T-helper 1 cell treated with Interleukin-12 subunit alpha and Interleukin-12 subunit beta and Interleukin-4 antibody, amounts not matched to agents 30 μg/mL and 1 μg/mL, for 36 hours (primary cell): ENCODE data around the gene LRRC49.
"Not testable (repeated sequence)": the region's sequence is repeated elsewhere in the genome, so short reads cannot be mapped to it uniquely, and the experiment has no call there.

ENCODE experiments used
- H3K27ac Mint-ChIP-seq: one replicate; pipeline ENCODE4 v1.8.0; 2021; ENCODE audit warnings: mild to moderate bottlenecking, mixed read lengths
- H3K27me3 Mint-ChIP-seq: one replicate; pipeline ENCODE4 v1.8.0; 2021; ENCODE audit warnings: low read depth, mixed read lengths
- H3K36me3 Mint-ChIP-seq: one replicate; pipeline ENCODE4 v1.8.0; 2021; ENCODE audit warnings: low read depth, mixed read lengths
- H3K4me1 Mint-ChIP-seq: one replicate; pipeline ENCODE4 v1.8.0; 2021; ENCODE audit warnings: low read depth, mixed read lengths
- H3K4me3 Mint-ChIP-seq: one replicate; pipeline ENCODE4 v1.8.0; 2021; ENCODE audit warnings: mild to moderate bottlenecking, moderate library complexity, mixed read lengths
- H3K9me3 Mint-ChIP-seq: one replicate; pipeline ENCODE4 v1.8.0; 2021; ENCODE audit warnings: mixed read lengths

Gene LRRC49

DNA sequence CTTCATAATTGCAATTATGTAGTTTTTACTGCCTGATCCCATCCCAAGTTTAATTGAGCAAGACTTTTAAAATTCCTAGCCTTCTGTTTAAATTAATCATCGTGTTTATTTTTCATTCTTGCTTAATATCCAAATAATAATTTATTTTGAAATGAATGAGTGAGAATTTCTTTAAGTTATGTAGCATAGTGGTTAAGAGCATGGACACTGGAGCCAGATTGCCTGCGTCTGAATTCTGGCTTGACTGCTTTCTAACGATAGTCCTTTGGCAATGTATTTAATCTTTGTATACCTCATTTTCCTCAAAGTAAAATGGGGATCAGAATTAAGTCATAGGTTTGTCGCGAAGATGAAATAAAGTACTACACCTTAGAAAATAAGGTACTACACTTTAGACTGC lies 71.4 kb downstream of the LRRC49 start:
- H3K9me3 Mint-ChIP-seq: no peaks in the 10 kb centered on the region
- H3K36me3 Mint-ChIP-seq: no peaks in the 10 kb centered on the region
- H3K27ac Mint-ChIP-seq: no peak overlapping the region
- H3K27me3 Mint-ChIP-seq: no peaks in the 10 kb centered on the region
- H3K4me1 Mint-ChIP-seq: no peaks in the 10 kb centered on the region
- no peak overlapping the region for H3K4me3 Mint-ChIP-seq

DNA sequence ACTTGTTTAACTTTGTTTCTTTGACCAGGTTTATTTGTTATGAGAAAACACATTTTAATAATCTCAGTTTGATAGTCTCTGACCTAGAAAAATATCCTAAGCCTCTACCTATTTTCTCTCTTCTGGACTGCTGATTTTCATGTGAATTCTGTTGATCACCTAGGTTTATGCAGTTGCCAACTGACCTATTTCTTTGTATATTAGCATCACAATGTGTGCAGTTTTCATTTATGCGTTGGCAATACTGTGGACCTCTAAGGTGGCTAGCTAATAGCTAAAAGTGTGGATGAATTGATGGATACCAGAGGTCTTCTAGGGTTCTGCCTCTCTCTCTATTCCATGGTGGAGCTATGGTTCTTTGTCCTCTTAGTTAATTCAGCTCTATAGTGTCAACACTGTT lies 72.1 kb downstream of the LRRC49 start:
- Mint-ChIP-seq H3K9me3 (no peaks in the 10 kb centered on the region), H3K36me3 (no peaks in the 10 kb centered on the region), H3K27me3 (no peaks in the 10 kb centered on the region), H3K27ac (no peak overlapping the region), H3K4me1 (no peaks in the 10 kb centered on the region), H3K4me3 (no peak overlapping the region)

DNA sequence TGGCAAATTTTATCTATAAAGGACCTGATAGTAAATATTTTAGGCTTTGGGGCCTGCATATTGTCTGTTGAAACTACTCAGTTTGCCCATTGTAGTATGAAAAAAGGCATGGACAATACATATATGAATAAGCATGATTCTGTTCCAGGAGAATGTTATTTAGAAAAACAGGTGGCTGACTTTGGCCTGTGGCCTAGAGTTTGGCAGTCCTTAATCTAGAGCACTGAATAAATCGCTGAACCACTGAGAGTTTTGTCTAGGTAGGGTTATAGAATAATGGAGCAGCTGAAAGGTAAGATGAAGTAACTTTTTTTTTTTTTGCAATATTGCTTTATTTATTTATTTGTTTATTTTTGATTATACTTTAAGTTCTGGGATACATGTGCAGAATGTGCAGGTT lies 75.0 kb downstream of the LRRC49 start:
- Mint-ChIP-seq H3K36me3 (no peaks in the 10 kb centered on the region), H3K4me3 (no peak overlapping the region), H3K9me3 (no peaks in the 10 kb centered on the region), H3K27ac (no peak overlapping the region), H3K4me1 (no peaks in the 10 kb centered on the region), H3K27me3 (no peaks in the 10 kb centered on the region)

DNA sequence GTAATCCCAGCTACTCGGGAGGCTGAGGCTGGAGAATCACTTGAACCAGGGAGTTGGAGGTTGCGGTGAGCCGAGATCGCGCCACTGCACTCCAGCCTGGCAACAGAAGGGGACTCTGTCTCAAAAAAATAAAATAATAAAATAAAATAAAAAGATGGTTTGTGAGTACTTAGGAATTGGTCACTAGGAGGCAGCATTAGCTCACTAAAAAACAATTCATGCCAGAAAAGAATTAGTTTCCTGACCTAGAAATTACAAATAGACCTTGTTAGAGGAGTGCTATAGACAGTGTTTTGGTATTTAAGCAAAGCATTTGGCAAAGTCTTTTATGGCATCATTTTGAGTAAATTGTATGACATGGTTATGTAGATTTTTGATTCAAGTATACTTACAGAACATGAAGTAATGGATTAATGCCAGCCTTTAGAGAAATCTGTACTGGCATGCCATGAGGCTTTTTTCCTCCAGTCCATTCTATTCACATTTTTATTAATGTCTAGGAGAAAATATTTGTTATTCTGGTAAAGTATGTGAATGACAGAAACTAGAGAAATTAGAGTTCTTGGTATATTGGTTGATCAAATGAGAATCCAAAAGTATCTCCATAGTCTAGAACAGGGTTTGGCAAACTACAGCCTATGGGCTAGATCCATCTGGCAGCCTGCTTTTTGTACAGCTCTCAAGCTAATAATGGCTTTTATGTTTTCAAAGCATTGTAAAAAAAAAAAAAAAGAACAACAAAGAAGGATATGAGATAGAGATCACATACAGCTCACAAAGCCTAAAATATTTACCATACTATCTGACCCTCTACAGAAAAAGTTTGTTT lies 81.6 kb downstream of the LRRC49 start:
- Mint-ChIP-seq H3K4me3 (no peak overlapping the region), H3K36me3 (no peaks in the 10 kb centered on the region), H3K4me1 (no peaks in the 10 kb centered on the region), H3K27ac (no peak overlapping the region), H3K27me3 (peaks cover 12% of the 10 kb centered on the region), H3K9me3 (no peaks in the 10 kb centered on the region)

GRCh38 chr15:70976851-70977250 lies 84.2 kb downstream of the LRRC49 start:
- Mint-ChIP-seq H3K9me3 (no peaks in the 10 kb centered on the region), H3K36me3 (no peaks in the 10 kb centered on the region), H3K27me3 (peaks cover 12% of the 10 kb centered on the region), H3K4me3 (no peak overlapping the region), H3K4me1 (no peaks in the 10 kb centered on the region), H3K27ac (no peak overlapping the region)

GRCh38 chr15:70995383-70995970 lies 102.9 kb downstream of the LRRC49 start:
- Mint-ChIP-seq H3K4me1 (no peaks in the 10 kb centered on the region), H3K27ac (no peak overlapping the region), H3K4me3 (no peak overlapping the region), H3K9me3 (peaks cover 7% of the 10 kb centered on the region), H3K36me3 (no peaks in the 10 kb centered on the region), H3K27me3 (peaks cover 9% of the 10 kb centered on the region)

- Mint-ChIP-seq H3K9me3 (peaks cover 7% of the 10 kb centered on the region), H3K4me1 (no peaks in the 10 kb centered on the region)
Observed at GRCh38 chr15:70998319-70998718, 105.7 kb downstream of the LRRC49 start.

DNA sequence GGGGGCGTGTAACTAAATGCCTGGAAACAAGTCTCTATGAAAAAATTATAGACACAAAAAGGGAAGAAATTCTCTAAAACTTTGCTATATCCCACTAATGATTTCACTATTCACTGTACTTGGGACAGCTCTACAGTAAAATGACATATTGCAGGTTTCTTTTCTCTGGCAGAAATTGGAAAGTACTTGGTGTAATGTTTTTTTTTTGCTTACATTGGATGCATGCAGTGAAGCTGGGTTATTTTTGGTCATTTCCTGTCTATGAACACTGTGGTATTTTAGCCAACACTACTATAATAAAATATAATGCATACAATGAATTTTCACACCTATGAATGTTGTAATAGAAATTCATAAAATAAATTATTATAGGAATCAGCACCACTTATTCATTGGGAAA lies 109.7 kb downstream of the LRRC49 start:
- peaks cover 16% of the 10 kb centered on the region for H3K27me3 Mint-ChIP-seq
- no peak overlapping the region for H3K27ac Mint-ChIP-seq
- H3K36me3 Mint-ChIP-seq: no peaks in the 10 kb centered on the region
- no peaks in the 10 kb centered on the region for H3K4me1 Mint-ChIP-seq
- peaks cover 7% of the 10 kb centered on the region for H3K9me3 Mint-ChIP-seq
- H3K4me3 Mint-ChIP-seq: no peak overlapping the region

More at GRCh38 chr15:70998319-70998718, 105.7 kb downstream of the LRRC49 start:
- Mint-ChIP-seq H3K27me3 (peaks cover 14% of the 10 kb centered on the region), H3K36me3 (no peaks in the 10 kb centered on the region), H3K27ac (no peak overlapping the region), H3K4me3 (no peak overlapping the region)

GRCh38 chr15:71003319-71003718 lies 110.7 kb downstream of the LRRC49 start:
- Mint-ChIP-seq H3K9me3 (peaks cover 7% of the 10 kb centered on the region), H3K36me3 (no peaks in the 10 kb centered on the region), H3K4me3 (no peak overlapping the region), H3K27ac (no peak overlapping the region), H3K4me1 (no peaks in the 10 kb centered on the region), H3K27me3 (peaks cover 16% of the 10 kb centered on the region)

GRCh38 chr15:71004506-71004905 lies 111.9 kb downstream of the LRRC49 start:
- not testable (repeated sequence) for H3K4me3 Mint-ChIP-seq, H3K36me3 Mint-ChIP-seq, H3K27ac Mint-ChIP-seq, H3K9me3 Mint-ChIP-seq, H3K4me1 Mint-ChIP-seq
- peaks cover 17% of the 10 kb centered on the region for H3K27me3 Mint-ChIP-seq

DNA sequence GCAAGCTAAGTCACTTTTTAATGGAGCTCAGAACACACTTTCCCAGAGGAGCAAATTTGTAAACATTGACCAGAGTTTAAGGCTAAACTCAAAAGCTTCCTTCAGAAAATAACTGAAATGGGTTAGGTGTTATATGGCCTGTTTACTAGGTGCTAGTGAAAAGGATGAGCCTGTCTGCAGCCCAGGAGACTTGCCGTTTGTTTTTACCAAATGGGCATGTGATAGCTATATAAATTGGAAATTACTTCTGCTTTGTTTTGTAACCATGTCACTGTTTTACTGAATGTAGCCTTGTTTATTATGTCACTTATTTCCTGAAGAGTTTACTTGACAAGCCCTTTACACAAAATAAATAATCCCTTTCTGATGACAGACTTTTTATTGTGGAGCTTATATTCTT lies 113.3 kb downstream of the LRRC49 start:
- Mint-ChIP-seq H3K9me3 (no peaks in the 10 kb centered on the region), H3K27ac (no peak overlapping the region), H3K4me3 (no peak overlapping the region), H3K27me3 (peaks cover 18% of the 10 kb centered on the region), H3K36me3 (no peaks in the 10 kb centered on the region), H3K4me1 (no peaks in the 10 kb centered on the region)

GRCh38 chr15:71008250-71008870 lies 115.7 kb downstream of the LRRC49 start:
- Mint-ChIP-seq H3K9me3 (no peaks in the 10 kb centered on the region), H3K4me3 (no peak overlapping the region), H3K36me3 (no peaks in the 10 kb centered on the region)

DNA sequence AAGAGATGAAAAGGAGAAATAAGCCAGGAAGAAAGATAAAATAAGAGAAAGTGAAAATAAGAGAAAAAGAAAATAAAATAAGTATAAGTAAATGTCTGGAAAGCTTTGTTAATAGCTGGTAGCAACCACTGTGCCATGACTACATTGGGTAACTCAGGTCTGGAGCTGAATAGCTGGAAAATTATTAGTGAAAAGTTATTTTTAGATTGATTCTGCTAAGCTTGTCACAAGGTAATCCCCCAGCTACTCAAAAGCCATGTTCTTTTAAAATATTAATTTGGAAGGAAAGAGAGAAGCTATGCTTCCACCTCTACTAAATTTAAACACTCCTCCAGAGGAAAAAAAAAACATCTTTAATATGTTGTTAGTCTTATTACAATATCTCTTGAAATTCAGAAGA lies 117.8 kb downstream of the LRRC49 start:
- H3K4me3 Mint-ChIP-seq: no peak overlapping the region
- H3K27ac Mint-ChIP-seq: no peak overlapping the region
- no peaks in the 10 kb centered on the region for H3K4me1 Mint-ChIP-seq
- H3K36me3 Mint-ChIP-seq: no peaks in the 10 kb centered on the region
- peaks cover 17% of the 10 kb centered on the region for H3K27me3 Mint-ChIP-seq
- no peaks in the 10 kb centered on the region for H3K9me3 Mint-ChIP-seq

More at GRCh38 chr15:71008250-71008870, 115.7 kb downstream of the LRRC49 start:
- H3K4me1 Mint-ChIP-seq: no peaks in the 10 kb centered on the region
- peaks cover 15% of the 10 kb centered on the region for H3K27me3 Mint-ChIP-seq
- H3K27ac Mint-ChIP-seq: no peak overlapping the region

DNA sequence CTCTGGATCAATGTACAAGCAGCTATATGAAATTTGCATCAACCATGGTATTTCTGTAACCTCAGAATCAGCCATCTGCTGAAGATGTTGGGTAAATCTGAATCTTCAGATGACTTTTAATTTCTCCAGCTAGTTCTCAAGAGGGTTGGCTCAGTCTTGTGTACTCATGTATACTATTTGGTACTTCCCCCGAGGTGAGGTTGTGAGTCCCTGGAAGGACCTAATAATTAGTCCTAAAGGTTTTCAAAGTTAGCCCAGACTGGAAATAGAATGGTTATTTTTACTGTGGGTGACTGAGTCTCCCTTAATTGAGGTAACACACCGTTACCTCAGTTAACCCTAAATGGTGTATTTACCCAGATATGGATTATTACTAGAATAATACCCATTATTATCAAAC lies 118.4 kb downstream of the LRRC49 start:
- H3K9me3 Mint-ChIP-seq: no peaks in the 10 kb centered on the region
- H3K4me1 Mint-ChIP-seq: no peaks in the 10 kb centered on the region
- no peaks in the 10 kb centered on the region for H3K36me3 Mint-ChIP-seq
- H3K27ac Mint-ChIP-seq: no peak overlapping the region
- peaks cover 17% of the 10 kb centered on the region for H3K27me3 Mint-ChIP-seq
- no peak overlapping the region for H3K4me3 Mint-ChIP-seq
